SK-N-SH (cell line): ENCODE measurements around the gene PPP1R3G. TPM values are rescaled to one million over a fixed set of nuclear protein-coding genes. Genes with fewer than 3 reads are reported as not detected.

ENCODE experiments used
- CTCF ChIA-PET: fragments of 300-600, 350-600 bp; formaldehyde crosslinking; extraction: SDS; loops from one replicate; lab custom pipeline; 2021; lab: Yijun Ruan, JAX
- POLR2A ChIA-PET: fragments of 350-600 bp; sonication (Branson Sonifier 250); formaldehyde crosslinking; extraction: SDS; loops from one replicate; lab custom pipeline; 2020; ENCODE audit warnings: antibody characterized with exemption, inconsistent platforms; lab: Yijun Ruan, JAX
- DNase-seq: peaks from one replicate; pipeline ENCODE4 v3.0.0; 2012
- H2AFZ ChIP-seq: fragments of 200-600 bp; sonication (generic); 2 replicates; pipeline ENCODE4 v1.8.1; 2016; ENCODE audit warnings: antibody characterized with exemption, mild to moderate bottlenecking, low read depth
- H3F3A ChIP-seq: fragments of 200-600 bp; sonication (generic); replicated peaks from 2 replicates; pipeline ENCODE3; 2016; ENCODE audit warnings: antibody characterized with exemption, mild to moderate bottlenecking; ENCODE audit not compliant: insufficient read depth
- H3K27ac ChIP-seq, 2 experiments: fragments of 200-500 bp in 1 of 2; fragments of 200-600 bp in 1 of 2; sonication (Bioruptor generic) in 1 of 2; sonication (generic), shearing (Covaris generic) in 1 of 2; 2 replicates each; pipeline versions ENCODE4 v1.5.1 to v1.6.1; 2014 to 2016; ENCODE audit warnings: low read depth in 2 of 2, inconsistent platforms in 1 of 2, low read length in 1 of 2, mild to moderate bottlenecking in 1 of 2, mixed read lengths in 1 of 2
- H3K27me3 ChIP-seq: fragments of 200-600 bp; sonication (generic), shearing (Covaris generic); 2 replicates; pipeline ENCODE4 v1.6.1; 2016; ENCODE audit warnings: mixed run types; ENCODE audit not compliant: insufficient read depth
- H3K36me3 ChIP-seq, 2 experiments: fragments of 200-500 bp in 1 of 2; fragments of 200-600 bp in 1 of 2; sonication (Bioruptor generic) in 1 of 2; sonication (generic) in 1 of 2; replicated peaks in 1 of 2; 2 replicates each; pipeline versions ENCODE3 to v1.5.1; 2014 to 2016; ENCODE audit warnings: low read length in 1 of 2, mild to moderate bottlenecking in 1 of 2; ENCODE audit not compliant: insufficient read depth in 2 of 2, control insufficient read depth in 1 of 2
- H3K4me1 ChIP-seq, 2 experiments: fragments of 200-500 bp in 1 of 2; fragments of 200-600 bp in 1 of 2; sonication (Bioruptor generic) in 1 of 2; sonication (generic), shearing (Covaris generic) in 1 of 2; 2 replicates each; pipeline versions ENCODE4 v1.5.1 to v1.6.1; 2014 to 2016; ENCODE audit warnings: low read depth in 1 of 2, low read length in 1 of 2, mixed run types in 1 of 2; ENCODE audit not compliant: insufficient read depth in 2 of 2, control insufficient read depth in 1 of 2
- H3K4me2 ChIP-seq: fragments of 200-600 bp; sonication (generic), shearing (Covaris generic); 2 replicates; pipeline ENCODE4 v1.6.1; 2017; ENCODE audit warnings: mixed run types
- H3K4me3 ChIP-seq, 2 experiments: fragments of 200-500 bp in 1 of 2; fragments of 200-600 bp in 1 of 2; sonication (Bioruptor generic) in 1 of 2; sonication (generic), shearing (Covaris generic) in 1 of 2; 2 replicates each; pipeline versions ENCODE4 v1.5.1 to v1.8.1; 2014 to 2016; ENCODE audit warnings: low read depth in 2 of 2, inconsistent platforms in 1 of 2, low read length in 1 of 2, mild to moderate bottlenecking in 1 of 2, mixed read lengths in 1 of 2, moderate library complexity in 1 of 2
- H3K79me2 ChIP-seq: fragments of 200-600 bp; sonication (generic); 2 replicates; pipeline ENCODE4 v1.8.1; 2017; ENCODE audit warnings: mild to moderate bottlenecking; ENCODE audit not compliant: insufficient read depth
- H3K9ac ChIP-seq: fragments of 200-600 bp; sonication (generic); 2 replicates; pipeline ENCODE4 v1.6.1; 2017; ENCODE audit warnings: mixed run types
- H3K9me2 ChIP-seq: fragments of 200-600 bp; sonication (generic); 2 replicates; pipeline ENCODE4 v1.6.1; 2017; ENCODE audit warnings: mixed run types
- H3K9me3 ChIP-seq: fragments of 200-600 bp; sonication (generic); 2 replicates; pipeline ENCODE4 v1.6.1; 2017; ENCODE audit warnings: mixed run types, mild to moderate bottlenecking, moderate library complexity
- H4K20me1 ChIP-seq: fragments of 200-600 bp; sonication (generic); 2 replicates; pipeline ENCODE4 v1.6.1; 2017; ENCODE audit warnings: mild to moderate bottlenecking, mixed run types; ENCODE audit not compliant: insufficient read depth
- CHD2 ChIP-seq: fragments of 150-350 bp; IDR thresholded peaks from 2 replicates; pipeline ENCODE4 v1.6.1; 2018; ENCODE audit warnings: low read length; ENCODE audit not compliant: partially characterized antibody
- FOXM1 ChIP-seq: IDR thresholded peaks from 2 replicates; pipeline ENCODE4 v1.4.0; 2012; ENCODE audit warnings: low read depth, mild to moderate bottlenecking
- GABPA ChIP-seq: IDR thresholded peaks from 2 replicates; pipeline ENCODE4 v1.4.0; 2012; ENCODE audit warnings: low read depth, mild to moderate bottlenecking
- IRF3 ChIP-seq: fragments of 150-350 bp; IDR thresholded peaks from 2 replicates; pipeline ENCODE4 v1.6.1; 2016; ENCODE audit warnings: mild to moderate bottlenecking, low read depth, low read length
- JUND ChIP-seq: IDR thresholded peaks from 2 replicates; pipeline ENCODE4 v1.4.0; 2012
- MEF2A ChIP-seq: IDR thresholded peaks from 2 replicates; pipeline ENCODE4 v1.4.0; 2012; ENCODE audit warnings: low read depth, borderline replicate concordance
- MXI1 ChIP-seq: IDR thresholded peaks from 2 replicates; pipeline ENCODE4 v1.6.1; 2012; ENCODE audit warnings: mild to moderate bottlenecking, low read depth, low read length, improper control_type of control experiment
- NRF1 ChIP-seq: IDR thresholded peaks from 2 replicates; pipeline ENCODE4 v1.6.1; 2012; ENCODE audit warnings: low read depth, mild to moderate bottlenecking, low read length
- RFX5 ChIP-seq: IDR thresholded peaks from 2 replicates; pipeline ENCODE4 v1.6.1; 2012; ENCODE audit warnings: mild to moderate bottlenecking, improper control_type of control experiment, low read length
- SIN3A ChIP-seq: IDR thresholded peaks from 2 replicates; pipeline ENCODE4 v1.6.1; 2012; ENCODE audit warnings: low read depth, mild to moderate bottlenecking, low read length, moderate library complexity, borderline replicate concordance
- TCF12 ChIP-seq: IDR thresholded peaks from 2 replicates; pipeline ENCODE4 v1.4.0; 2012
- WGBS: methylation state at CpG from one replicate; pipeline ENCODE4 v1.1.6; 2017; ENCODE audit warnings: low lambda C conversion rate; 5-methylcytosine and 5-hydroxymethylcytosine counted together
- polyA plus RNA-seq, 3 experiments: library from polyadenylated mRNA; depleted of rRNA; stranded (reverse); fragments of >200 nt; gene quantifications; 2 replicates each; pipeline ENCODE4 v1.2.3, GENCODE V29; 2012
- TF ChIP-seq, protein P1 (sequence below): fragments of 200-600 bp; sonication (generic); IDR thresholded peaks from 2 replicates; pipeline ENCODE4 v1.6.1; 2017; ENCODE audit warnings: antibody characterized with exemption, mild to moderate bottlenecking, moderate library complexity
- TF ChIP-seq, protein P2 (sequence below): IDR thresholded peaks from 2 replicates; pipeline ENCODE4; 2012
- TF ChIP-seq, protein P3 (sequence below): IDR thresholded peaks from 2 replicates; pipeline ENCODE4 v1.4.0; 2012; ENCODE audit warnings: low read depth, borderline replicate concordance

PPP1R3G gene
- polyA plus RNA-seq, 1 of the 3 experiments (the other 2 are of a cell fraction): 0.10 TPM

DNA sequence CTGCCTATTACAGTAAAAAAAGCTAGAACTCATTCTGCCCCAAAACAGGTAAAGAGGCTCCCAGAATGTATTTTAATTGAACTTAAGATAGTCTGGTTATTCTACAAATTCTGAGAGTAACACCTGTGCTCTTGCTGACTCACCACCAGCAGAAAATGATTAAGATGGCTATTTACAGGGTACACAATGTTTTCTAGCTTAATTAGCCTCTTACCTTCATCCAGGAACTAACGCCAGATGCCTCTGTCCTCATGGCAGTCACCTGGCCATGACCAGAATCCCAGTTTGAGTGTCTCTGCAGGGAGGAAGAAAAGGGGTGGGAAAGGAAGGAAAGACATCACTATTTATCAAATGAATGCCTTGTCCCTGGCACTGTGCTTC, 31.3 kb upstream of the PPP1R3G start:
- no peak overlapping the region for H3K4me2 ChIP-seq
- POLR2A ChIA-PET: no interaction called here
- no peaks in the 10 kb centered on the region for H3K9me2 ChIP-seq
- H3K36me3 ChIP-seq: no peaks in the 10 kb centered on the region
- peaks cover 3 to 12% of the 10 kb centered on the region in 2 experiments; a peak in 3 of 4 replicates for H3K4me1 ChIP-seq
- no peak overlapping the region for H3K4me3 ChIP-seq
- TF ChIP-seq, protein P1, sequence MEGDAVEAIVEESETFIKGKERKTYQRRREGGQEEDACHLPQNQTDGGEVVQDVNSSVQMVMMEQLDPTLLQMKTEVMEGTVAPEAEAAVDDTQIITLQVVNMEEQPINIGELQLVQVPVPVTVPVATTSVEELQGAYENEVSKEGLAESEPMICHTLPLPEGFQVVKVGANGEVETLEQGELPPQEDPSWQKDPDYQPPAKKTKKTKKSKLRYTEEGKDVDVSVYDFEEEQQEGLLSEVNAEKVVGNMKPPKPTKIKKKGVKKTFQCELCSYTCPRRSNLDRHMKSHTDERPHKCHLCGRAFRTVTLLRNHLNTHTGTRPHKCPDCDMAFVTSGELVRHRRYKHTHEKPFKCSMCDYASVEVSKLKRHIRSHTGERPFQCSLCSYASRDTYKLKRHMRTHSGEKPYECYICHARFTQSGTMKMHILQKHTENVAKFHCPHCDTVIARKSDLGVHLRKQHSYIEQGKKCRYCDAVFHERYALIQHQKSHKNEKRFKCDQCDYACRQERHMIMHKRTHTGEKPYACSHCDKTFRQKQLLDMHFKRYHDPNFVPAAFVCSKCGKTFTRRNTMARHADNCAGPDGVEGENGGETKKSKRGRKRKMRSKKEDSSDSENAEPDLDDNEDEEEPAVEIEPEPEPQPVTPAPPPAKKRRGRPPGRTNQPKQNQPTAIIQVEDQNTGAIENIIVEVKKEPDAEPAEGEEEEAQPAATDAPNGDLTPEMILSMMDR: no peak
- no peak for TF ChIP-seq MXI1
- no peak for TF ChIP-seq IRF3
- TF ChIP-seq JUND: no peak
- no peak for TF ChIP-seq SIN3A
- no peak for TF ChIP-seq NRF1
- TF ChIP-seq GABPA: no peak
- H3K79me2 ChIP-seq: no peaks in the 10 kb centered on the region
- H3K9me3 ChIP-seq: no peaks in the 10 kb centered on the region
- H3K9ac ChIP-seq: no peak overlapping the region
- no peak for DNase-seq
- no peaks in the 10 kb centered on the region for H3K27me3 ChIP-seq
- peak overlapping the region in 1 of 2 experiments; percentile 11; a peak in 1 of 4 replicates for H3K27ac ChIP-seq
- no peak overlapping the region for H2AFZ ChIP-seq
- no peaks in the 10 kb centered on the region for H4K20me1 ChIP-seq
- CTCF ChIA-PET: no interaction called here
- WGBS: 38% methylated on average over 1 of the region's 1 CpG
- no peaks in the 10 kb centered on the region for H3F3A ChIP-seq

DNA sequence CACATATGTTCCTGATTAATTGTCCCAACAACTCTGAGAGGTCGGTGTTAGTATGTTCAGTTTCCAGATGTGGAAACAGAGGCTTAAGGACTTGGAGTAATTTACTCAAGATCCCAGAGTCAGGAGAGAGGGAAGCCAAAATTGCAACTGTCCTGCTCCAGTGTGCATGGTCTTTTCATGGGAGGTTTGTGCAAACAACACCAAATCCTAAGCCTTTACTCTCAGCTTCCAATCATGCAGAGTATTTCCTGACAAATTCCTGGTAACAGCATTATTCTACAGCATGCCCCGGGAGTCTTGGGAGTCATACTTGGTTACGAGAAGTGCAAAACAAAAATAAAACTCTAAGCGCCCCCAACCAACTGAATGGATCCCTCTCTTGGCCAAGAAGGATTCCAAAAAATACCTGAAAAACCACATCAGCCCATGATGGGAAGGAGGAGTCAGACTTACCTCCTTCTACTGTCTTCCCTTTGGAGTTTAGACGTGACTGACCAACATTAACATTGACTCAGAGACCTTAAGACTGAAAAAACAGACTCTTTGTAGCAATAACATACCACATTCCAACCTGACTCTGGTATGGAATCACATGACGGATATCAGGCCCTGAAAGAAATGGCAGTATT, 30.8 kb upstream of the PPP1R3G start:
- peaks cover 3 to 12% of the 10 kb centered on the region in 2 experiments; a peak in 3 of 4 replicates for H3K4me1 ChIP-seq
- no peaks in the 10 kb centered on the region for H3K9me2 ChIP-seq
- no peaks in the 10 kb centered on the region for H3K79me2 ChIP-seq
- no peak overlapping the region for H3K4me2 ChIP-seq
- H3K27me3 ChIP-seq: no peaks in the 10 kb centered on the region
- H3K4me3 ChIP-seq: no peak overlapping the region
- DNase-seq: no peak
- H3F3A ChIP-seq: no peaks in the 10 kb centered on the region
- no peaks in the 10 kb centered on the region for H4K20me1 ChIP-seq
- TF ChIP-seq, protein P2, sequence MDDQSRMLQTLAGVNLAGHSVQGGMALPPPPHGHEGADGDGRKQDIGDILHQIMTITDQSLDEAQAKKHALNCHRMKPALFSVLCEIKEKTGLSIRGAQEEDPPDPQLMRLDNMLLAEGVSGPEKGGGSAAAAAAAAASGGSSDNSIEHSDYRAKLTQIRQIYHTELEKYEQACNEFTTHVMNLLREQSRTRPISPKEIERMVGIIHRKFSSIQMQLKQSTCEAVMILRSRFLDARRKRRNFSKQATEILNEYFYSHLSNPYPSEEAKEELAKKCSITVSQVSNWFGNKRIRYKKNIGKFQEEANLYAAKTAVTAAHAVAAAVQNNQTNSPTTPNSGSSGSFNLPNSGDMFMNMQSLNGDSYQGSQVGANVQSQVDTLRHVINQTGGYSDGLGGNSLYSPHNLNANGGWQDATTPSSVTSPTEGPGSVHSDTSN: no peak
- TF ChIP-seq RFX5 (no peak), MEF2A (no peak), TCF12 (peak; percentile 30; the same call in 1 of the 2 replicates), CHD2 (no peak), FOXM1 (no peak)
- TF ChIP-seq, protein P3, sequence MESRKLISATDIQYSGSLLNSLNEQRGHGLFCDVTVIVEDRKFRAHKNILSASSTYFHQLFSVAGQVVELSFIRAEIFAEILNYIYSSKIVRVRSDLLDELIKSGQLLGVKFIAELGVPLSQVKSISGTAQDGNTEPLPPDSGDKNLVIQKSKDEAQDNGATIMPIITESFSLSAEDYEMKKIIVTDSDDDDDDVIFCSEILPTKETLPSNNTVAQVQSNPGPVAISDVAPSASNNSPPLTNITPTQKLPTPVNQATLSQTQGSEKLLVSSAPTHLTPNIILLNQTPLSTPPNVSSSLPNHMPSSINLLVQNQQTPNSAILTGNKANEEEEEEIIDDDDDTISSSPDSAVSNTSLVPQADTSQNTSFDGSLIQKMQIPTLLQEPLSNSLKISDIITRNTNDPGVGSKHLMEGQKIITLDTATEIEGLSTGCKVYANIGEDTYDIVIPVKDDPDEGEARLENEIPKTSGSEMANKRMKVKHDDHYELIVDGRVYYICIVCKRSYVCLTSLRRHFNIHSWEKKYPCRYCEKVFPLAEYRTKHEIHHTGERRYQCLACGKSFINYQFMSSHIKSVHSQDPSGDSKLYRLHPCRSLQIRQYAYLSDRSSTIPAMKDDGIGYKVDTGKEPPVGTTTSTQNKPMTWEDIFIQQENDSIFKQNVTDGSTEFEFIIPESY: no peak
- ChIA-PET POLR2A (no interaction called here), CTCF (no interaction called here)
- peak overlapping the region in 1 of 2 experiments; percentile 44; a peak in 1 of 4 replicates for H3K27ac ChIP-seq
- no peak overlapping the region for H3K9ac ChIP-seq
- 45% methylated on average over 6 of the region's 6 CpGs for WGBS
- H2AFZ ChIP-seq: no peak overlapping the region
- H3K9me3 ChIP-seq: no peaks in the 10 kb centered on the region
- no peaks in the 10 kb centered on the region for H3K36me3 ChIP-seq
